ENCODE results near the gene LRRIQ4.

The LRRIQ4 gene

GRCh38 chr3:169813757-169814517 lies 1.3 kb downstream of the LRRIQ4 start:
- H3K9ac ChIP-seq (ENCODE audit: low read length), result peak overlapping the region; percentile 52
- no peak overlapping the region for H3K4me3 ChIP-seq (ENCODE audit: low read length)
- no peaks in the 10 kb centered on the region for H3K9me3 ChIP-seq (ENCODE audit: control insufficient read depth, low read length)
- H3K27me3 ChIP-seq (ENCODE audit: control insufficient read depth, insufficient read depth, low read length), result no peaks in the 10 kb centered on the region
- peaks cover 18% of the 10 kb centered on the region for H3K4me1 ChIP-seq (ENCODE audit: control insufficient read depth, insufficient read depth, low read length)
- no peaks in the 10 kb centered on the region for H3K36me3 ChIP-seq (ENCODE audit: control insufficient read depth, insufficient read depth, low read length)

- Histone ChIP-seq H3K9me3 (ENCODE audit: control insufficient read depth, low read length) (no peaks in the 10 kb centered on the region), H3K4me3 (ENCODE audit: low read length) (no peak overlapping the region), H3K36me3 (ENCODE audit: control insufficient read depth, insufficient read depth, low read length) (no peaks in the 10 kb centered on the region), H3K9ac (ENCODE audit: low read length) (no peak overlapping the region), H3K4me1 (ENCODE audit: control insufficient read depth, insufficient read depth, low read length) (peaks cover 18% of the 10 kb centered on the region), H3K27me3 (ENCODE audit: control insufficient read depth, insufficient read depth, low read length) (no peaks in the 10 kb centered on the region)
These were observed 3.0 kb downstream of the LRRIQ4 start for GRCh38 chr3:169815590-169816150.

DNA sequence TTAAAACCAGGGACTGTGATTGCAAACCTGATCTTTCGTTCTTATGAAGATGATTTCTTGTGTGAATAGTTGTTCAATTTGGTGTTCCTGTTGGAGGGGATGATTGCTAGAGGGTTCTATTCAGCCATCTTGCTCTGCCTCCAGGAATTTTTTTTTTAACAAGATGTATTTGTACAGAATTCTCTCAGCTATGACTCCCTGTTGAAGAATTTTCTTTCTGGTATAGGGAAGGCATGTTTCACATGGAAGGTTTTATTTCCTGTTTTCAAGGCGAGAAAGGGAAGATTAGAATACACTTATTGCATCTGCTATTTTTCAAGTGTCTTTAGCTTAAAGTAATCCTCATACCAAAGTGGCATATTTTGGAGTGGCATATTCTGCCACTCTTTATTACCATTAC lies 5.6 kb downstream of the LRRIQ4 start:
- Histone ChIP-seq H3K27me3 (ENCODE audit: control insufficient read depth, insufficient read depth, low read length) (no peaks in the 10 kb centered on the region), H3K9me3 (ENCODE audit: control insufficient read depth, low read length) (no peaks in the 10 kb centered on the region), H3K9ac (ENCODE audit: low read length) (no peak overlapping the region), H3K36me3 (ENCODE audit: control insufficient read depth, insufficient read depth, low read length) (no peaks in the 10 kb centered on the region), H3K4me1 (ENCODE audit: control insufficient read depth, insufficient read depth, low read length) (peaks cover 4% of the 10 kb centered on the region), H3K4me3 (ENCODE audit: low read length) (no peak overlapping the region)

- no peak overlapping the region for H3K9ac ChIP-seq (ENCODE audit: low read length)
These were observed 9.4 kb downstream of the LRRIQ4 start for GRCh38 chr3:169822091-169822490.

GRCh38 chr3:169822540-169822939 lies 9.9 kb downstream of the LRRIQ4 start:
- H3K27me3 ChIP-seq (ENCODE audit: control insufficient read depth, insufficient read depth, low read length), result no peaks in the 10 kb centered on the region
- H3K36me3 ChIP-seq (ENCODE audit: control insufficient read depth, insufficient read depth, low read length), result no peaks in the 10 kb centered on the region
- no peak overlapping the region for H3K9ac ChIP-seq (ENCODE audit: low read length)
- H3K4me1 ChIP-seq (ENCODE audit: control insufficient read depth, insufficient read depth, low read length), result no peaks in the 10 kb centered on the region
- no peak overlapping the region for H3K4me3 ChIP-seq (ENCODE audit: low read length)
- H3K9me3 ChIP-seq (ENCODE audit: control insufficient read depth, low read length), result no peaks in the 10 kb centered on the region

More at GRCh38 chr3:169822091-169822490, 9.4 kb downstream of the LRRIQ4 start:
- Histone ChIP-seq H3K27me3 (ENCODE audit: control insufficient read depth, insufficient read depth, low read length) (no peaks in the 10 kb centered on the region), H3K4me1 (ENCODE audit: control insufficient read depth, insufficient read depth, low read length) (no peaks in the 10 kb centered on the region), H3K4me3 (ENCODE audit: low read length) (no peak overlapping the region), H3K36me3 (ENCODE audit: control insufficient read depth, insufficient read depth, low read length) (no peaks in the 10 kb centered on the region), H3K9me3 (ENCODE audit: control insufficient read depth, low read length) (no peaks in the 10 kb centered on the region)

DNA sequence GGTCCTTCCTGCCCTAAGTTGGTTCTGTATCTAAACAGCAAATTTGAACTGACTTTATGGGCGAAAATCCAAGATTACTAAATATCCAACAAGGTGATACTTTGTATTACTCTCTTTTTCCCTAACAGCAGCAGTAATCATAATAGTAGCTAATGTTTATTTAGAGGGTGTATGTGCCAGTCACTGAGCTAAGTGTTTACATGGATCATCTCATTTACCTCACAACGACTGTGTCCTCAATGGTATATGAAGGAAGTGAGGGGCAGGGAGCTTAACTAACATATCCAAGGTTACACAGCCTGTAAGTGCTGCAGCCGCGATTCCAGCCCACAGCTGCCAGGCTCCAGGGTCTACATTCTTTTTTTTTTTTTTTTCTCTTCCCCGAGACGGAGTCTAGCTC lies 10.3 kb downstream of the LRRIQ4 start:
- Histone ChIP-seq H3K9me3 (ENCODE audit: control insufficient read depth, low read length) (no peaks in the 10 kb centered on the region), H3K4me3 (ENCODE audit: low read length) (no peak overlapping the region), H3K27me3 (ENCODE audit: control insufficient read depth, insufficient read depth, low read length) (no peaks in the 10 kb centered on the region), H3K36me3 (ENCODE audit: control insufficient read depth, insufficient read depth, low read length) (no peaks in the 10 kb centered on the region), H3K4me1 (ENCODE audit: control insufficient read depth, insufficient read depth, low read length) (no peaks in the 10 kb centered on the region), H3K9ac (ENCODE audit: low read length) (no peak overlapping the region)

- no peak overlapping the region for H3K4me3 ChIP-seq (ENCODE audit: low read length)
- H3K9me3 ChIP-seq (ENCODE audit: control insufficient read depth, low read length), result no peaks in the 10 kb centered on the region
- no peak overlapping the region for H3K9ac ChIP-seq (ENCODE audit: low read length)
- H3K4me1 ChIP-seq (ENCODE audit: control insufficient read depth, insufficient read depth, low read length), result no peaks in the 10 kb centered on the region
- H3K36me3 ChIP-seq (ENCODE audit: control insufficient read depth, insufficient read depth, low read length), result no peaks in the 10 kb centered on the region
- H3K27me3 ChIP-seq (ENCODE audit: control insufficient read depth, insufficient read depth, low read length), result no peaks in the 10 kb centered on the region
These were observed 12.6 kb downstream of the LRRIQ4 start for GRCh38 chr3:169825316-169825715.

GRCh38 chr3:169827712-169828111 lies 15.0 kb downstream of the LRRIQ4 start:
- Histone ChIP-seq H3K9me3 (ENCODE audit: control insufficient read depth, low read length) (no peaks in the 10 kb centered on the region), H3K9ac (ENCODE audit: low read length) (no peak overlapping the region), H3K36me3 (ENCODE audit: control insufficient read depth, insufficient read depth, low read length) (no peaks in the 10 kb centered on the region), H3K27me3 (ENCODE audit: control insufficient read depth, insufficient read depth, low read length) (no peaks in the 10 kb centered on the region), H3K4me3 (ENCODE audit: low read length) (no peak overlapping the region), H3K4me1 (ENCODE audit: control insufficient read depth, insufficient read depth, low read length) (no peaks in the 10 kb centered on the region)

DNA sequence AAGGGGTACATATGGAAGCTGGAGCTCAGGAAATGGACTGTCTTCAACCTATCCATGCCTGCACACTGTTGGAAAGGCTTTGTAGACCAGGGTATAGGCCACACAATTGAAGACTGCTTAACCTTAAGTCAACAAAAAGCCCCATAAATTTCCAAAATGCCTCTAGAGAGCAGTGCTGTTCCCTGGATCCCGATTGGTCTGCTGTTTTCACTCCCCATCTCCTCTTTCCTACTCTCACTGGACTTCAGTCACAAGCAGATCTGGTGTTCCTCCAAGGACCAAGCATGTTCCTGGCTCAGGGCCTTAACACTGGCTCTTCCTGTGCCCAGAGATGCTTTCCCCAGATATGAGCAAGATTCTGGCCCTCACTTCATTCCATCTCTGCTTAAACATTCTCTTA lies 22.9 kb downstream of the LRRIQ4 start:
- Histone ChIP-seq H3K9ac (ENCODE audit: low read length) (no peak overlapping the region), H3K36me3 (ENCODE audit: control insufficient read depth, insufficient read depth, low read length) (no peaks in the 10 kb centered on the region), H3K4me1 (ENCODE audit: control insufficient read depth, insufficient read depth, low read length) (no peaks in the 10 kb centered on the region), H3K27me3 (ENCODE audit: control insufficient read depth, insufficient read depth, low read length) (no peaks in the 10 kb centered on the region), H3K9me3 (ENCODE audit: control insufficient read depth, low read length) (no peaks in the 10 kb centered on the region), H3K4me3 (ENCODE audit: low read length) (no peak overlapping the region)

DNA sequence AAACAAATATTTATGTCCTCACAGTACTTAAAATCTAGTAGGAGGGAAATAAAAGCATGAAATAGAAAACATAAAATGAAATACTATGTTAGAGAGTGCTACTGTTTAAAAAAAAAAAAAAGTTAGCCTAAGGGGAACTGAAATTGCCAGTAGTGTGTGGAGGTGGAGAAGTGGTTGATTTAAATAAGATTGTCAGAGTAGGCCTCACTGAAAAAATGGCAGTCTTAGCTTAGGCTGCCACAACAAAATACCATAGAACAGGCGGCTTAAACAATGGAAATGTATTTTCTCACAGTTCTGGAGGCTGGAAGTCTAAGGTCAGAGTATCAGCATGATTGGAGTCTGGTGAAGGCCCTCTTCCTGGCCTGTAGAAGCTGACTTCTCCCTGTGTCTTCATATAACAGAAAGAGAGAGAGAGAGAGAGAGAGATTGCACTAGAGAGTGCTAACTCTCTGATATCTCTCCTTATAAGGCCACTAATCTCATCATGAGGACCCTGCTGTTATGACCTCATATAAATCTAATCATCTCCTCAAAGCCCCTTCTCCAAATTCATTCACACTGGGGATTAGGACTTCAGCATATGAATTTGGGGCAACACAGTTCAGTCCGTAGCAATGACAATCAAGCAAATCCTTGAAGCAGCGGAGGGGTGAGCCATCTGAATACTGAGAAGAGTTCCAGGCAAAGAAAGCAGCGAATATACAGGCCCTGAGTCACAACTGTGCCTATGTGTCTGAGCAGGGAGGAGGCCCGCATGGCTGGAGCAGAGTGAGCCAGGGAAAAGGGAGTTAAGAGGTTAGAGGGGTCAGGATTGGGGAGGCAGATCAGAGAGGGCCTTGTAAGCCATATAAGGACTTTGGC lies 23.6 kb downstream of the LRRIQ4 start:
- no peaks in the 10 kb centered on the region for H3K27me3 ChIP-seq (ENCODE audit: control insufficient read depth, insufficient read depth, low read length)
- H3K9me3 ChIP-seq (ENCODE audit: control insufficient read depth, low read length), result no peaks in the 10 kb centered on the region
- H3K4me3 ChIP-seq (ENCODE audit: low read length), result no peak overlapping the region
- H3K9ac ChIP-seq (ENCODE audit: low read length), result no peak overlapping the region
- peaks cover 7% of the 10 kb centered on the region for H3K4me1 ChIP-seq (ENCODE audit: control insufficient read depth, insufficient read depth, low read length)
- no peaks in the 10 kb centered on the region for H3K36me3 ChIP-seq (ENCODE audit: control insufficient read depth, insufficient read depth, low read length)

DNA sequence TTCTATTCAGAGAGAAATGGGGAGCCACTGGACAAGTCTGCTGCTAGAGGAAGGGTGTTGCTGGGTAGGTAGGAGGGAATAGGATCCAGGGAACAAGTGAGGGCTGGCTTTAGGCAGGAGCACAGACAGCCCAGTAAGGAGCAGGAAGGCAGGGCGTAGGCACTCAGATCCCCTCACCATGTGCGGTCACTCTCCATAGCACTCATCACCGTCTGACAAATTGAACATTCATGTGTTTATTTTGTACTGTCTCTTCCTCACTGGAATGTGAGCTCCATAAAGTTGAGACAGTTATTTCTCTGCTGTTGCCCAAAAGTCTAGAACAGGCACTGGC lies 24.2 kb downstream of the LRRIQ4 start:
- no peak overlapping the region for H3K4me3 ChIP-seq (ENCODE audit: low read length)
- no peaks in the 10 kb centered on the region for H3K27me3 ChIP-seq (ENCODE audit: control insufficient read depth, insufficient read depth, low read length)
- H3K9me3 ChIP-seq (ENCODE audit: control insufficient read depth, low read length), result no peaks in the 10 kb centered on the region
- no peak overlapping the region for H3K9ac ChIP-seq (ENCODE audit: low read length)
- H3K4me1 ChIP-seq (ENCODE audit: control insufficient read depth, insufficient read depth, low read length), result peaks cover 8% of the 10 kb centered on the region
- no peaks in the 10 kb centered on the region for H3K36me3 ChIP-seq (ENCODE audit: control insufficient read depth, insufficient read depth, low read length)

GRCh38 chr3:169838511-169839030 lies 25.9 kb downstream of the LRRIQ4 start:
- Histone ChIP-seq H3K4me3 (ENCODE audit: low read length) (no peak overlapping the region), H3K4me1 (ENCODE audit: control insufficient read depth, insufficient read depth, low read length) (peaks cover 8% of the 10 kb centered on the region), H3K9me3 (ENCODE audit: control insufficient read depth, low read length) (no peaks in the 10 kb centered on the region), H3K36me3 (ENCODE audit: control insufficient read depth, insufficient read depth, low read length) (no peaks in the 10 kb centered on the region), H3K9ac (ENCODE audit: low read length) (no peak overlapping the region), H3K27me3 (ENCODE audit: control insufficient read depth, insufficient read depth, low read length) (no peaks in the 10 kb centered on the region)
